ENCODE data around the gene CDC16. TPM values are rescaled to one million over a fixed set of nuclear protein-coding genes. Genes with fewer than 3 reads are reported as not detected.
A peak's percentile ranks its signal among the peaks of the same experiment; 100 is the strongest.

Gene CDC16
- total and polyA plus RNA-seq, 2 of the 13 experiments (the other 11 are each of a cell fraction or from before 2014, with no cell fraction given): 24.2 to 60.9 TPM

GRCh38 chr13:114275304-114275703 lies 40.6 kb downstream of the CDC16 start:
- H3K4me3 ChIP-seq (replicated peaks in 1 of 3; ENCODE audit: insufficient read depth in 1 of 3, low read depth in 2 of 3, low read length in 3 of 3): no peak overlapping the region
- no peak overlapping the region for H3K9ac ChIP-seq (ENCODE audit: insufficient read depth, low read depth, low read length)
- no TSS peak for BruUV-seq (replicated peaks)
- H3K27ac ChIP-seq (ENCODE audit: extremely low read length, insufficient read depth, low read length): no peak overlapping the region
- H3K4me1 ChIP-seq (ENCODE audit: insufficient read depth, low read length): peaks cover 10% of the 10 kb centered on the region
- no peaks in the 10 kb centered on the region for H4K20me1 ChIP-seq (ENCODE audit: insufficient read depth, low read length)
- H3K27me3 ChIP-seq (ENCODE audit: control insufficient read depth in 1 of 2, insufficient read depth in 2 of 2, low read length in 2 of 2): no peaks in the 10 kb centered on the region
- WGBS (ENCODE audit: low lambda C conversion rate): 98% methylated on average over 7 of the region's 7 CpGs
- CTCF ChIA-PET (ENCODE audit: low intra/inter-chr PET ratio, low total read pairs): no interaction called here
- no peaks in the 10 kb centered on the region for H3K9me3 ChIP-seq (ENCODE audit: low read length)
- no peaks in the 10 kb centered on the region for H3K79me2 ChIP-seq (ENCODE audit: insufficient read depth, low read length)
- no peak overlapping the region for H3K4me2 ChIP-seq (ENCODE audit: low read depth, low read length)
- no peak overlapping the region for H2AFZ ChIP-seq (ENCODE audit: low read length)
- TF ChIP-seq KLF12 (CRISPR knock-in tag; IDR thresholded peaks at IDR 0.05; ENCODE audit: borderline replicate concordance) (no peak), ZFP82 (CRISPR knock-in tag; IDR thresholded peaks at IDR 0.05; ENCODE audit: borderline replicate concordance) (no peak), ZNF12 (CRISPR knock-in tag; IDR thresholded peaks at IDR 0.05) (no peak), ZNF17 (CRISPR knock-in tag; IDR thresholded peaks at IDR 0.05) (no peak)
- TF ChIP-seq, protein P1, sequence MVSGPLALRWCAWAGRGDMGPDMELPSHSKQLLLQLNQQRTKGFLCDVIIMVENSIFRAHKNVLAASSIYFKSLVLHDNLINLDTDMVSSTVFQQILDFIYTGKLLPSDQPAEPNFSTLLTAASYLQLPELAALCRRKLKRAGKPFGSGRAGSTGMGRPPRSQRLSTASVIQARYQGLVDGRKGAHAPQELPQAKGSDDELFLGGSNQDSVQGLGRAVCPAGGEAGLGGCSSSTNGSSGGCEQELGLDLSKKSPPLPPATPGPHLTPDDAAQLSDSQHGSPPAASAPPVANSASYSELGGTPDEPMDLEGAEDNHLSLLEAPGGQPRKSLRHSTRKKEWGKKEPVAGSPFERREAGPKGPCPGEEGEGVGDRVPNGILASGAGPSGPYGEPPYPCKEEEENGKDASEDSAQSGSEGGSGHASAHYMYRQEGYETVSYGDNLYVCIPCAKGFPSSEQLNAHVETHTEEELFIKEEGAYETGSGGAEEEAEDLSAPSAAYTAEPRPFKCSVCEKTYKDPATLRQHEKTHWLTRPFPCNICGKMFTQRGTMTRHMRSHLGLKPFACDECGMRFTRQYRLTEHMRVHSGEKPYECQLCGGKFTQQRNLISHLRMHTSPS (CRISPR knock-in tag; IDR thresholded peaks at IDR 0.05; ENCODE audit: low read depth): no peak
- DNase-seq (ENCODE audit: low spot score) (no peak), ATAC-seq (no peak), FAIRE-seq (no peak)
- peaks cover 2 to 18% of the 10 kb centered on the region in 2 experiments; a peak in 3 of 5 replicates for H3K36me3 ChIP-seq (replicated peaks in 1 of 2; ENCODE audit: control insufficient read depth in 1 of 2, insufficient read depth in 2 of 2, low read length in 2 of 2)
- in situ Hi-C loops (cut with HindIII; ENCODE audit: extremely low pct_ligation_motif_present, low pct_unique_long_range_greater_than_20kb): no loop called here
- intact Hi-C loops (cut with micrococcal nuclease; ENCODE audit: unreplicated experiment): no loop called here
- POLR2A ChIA-PET: no interaction called here

DNA sequence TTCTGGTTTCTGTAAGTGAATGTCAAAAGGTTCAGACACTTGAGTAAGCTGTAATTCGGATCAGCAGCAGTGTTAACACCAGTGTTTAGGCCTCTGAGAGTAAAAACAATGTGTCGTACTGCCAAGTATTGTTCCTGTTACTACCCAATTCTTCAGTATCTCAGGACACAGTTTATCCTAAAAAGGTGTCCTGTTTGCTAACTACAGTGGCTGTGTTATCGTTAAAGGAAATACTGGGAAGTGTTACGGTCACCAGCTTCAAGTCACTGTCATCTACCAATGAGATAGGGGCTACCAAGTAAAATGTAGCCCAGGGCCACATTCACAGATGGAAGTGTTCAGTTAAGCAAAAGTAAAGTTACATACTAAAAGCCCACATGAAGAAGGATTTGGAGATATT lies 44.4 kb downstream of the CDC16 start:
- in situ Hi-C loops (cut with HindIII; ENCODE audit: extremely low pct_ligation_motif_present, low pct_unique_long_range_greater_than_20kb): no loop called here
- FAIRE-seq (no peak), DNase-seq (ENCODE audit: low spot score) (no peak), ATAC-seq (no peak)
- ChIA-PET POLR2A (no interaction called here), CTCF (ENCODE audit: low intra/inter-chr PET ratio, low total read pairs) (no interaction called here)
- intact Hi-C loops (cut with micrococcal nuclease; ENCODE audit: unreplicated experiment): no loop called here
- H3K79me2 ChIP-seq (ENCODE audit: insufficient read depth, low read length): peaks cover 20% of the 10 kb centered on the region
- H2AFZ ChIP-seq (ENCODE audit: low read length): no peak overlapping the region
- no peaks in the 10 kb centered on the region for H3K9me3 ChIP-seq (ENCODE audit: low read length)
- H4K20me1 ChIP-seq (ENCODE audit: insufficient read depth, low read length): peaks cover 7% of the 10 kb centered on the region; the same call in 1 of the 2 replicates
- BruUV-seq (replicated peaks): no TSS peak
- H3K4me2 ChIP-seq (ENCODE audit: low read depth, low read length): no peak overlapping the region
- H3K4me1 ChIP-seq (ENCODE audit: insufficient read depth, low read length): peaks cover 31% of the 10 kb centered on the region
- H3K4me3 ChIP-seq (replicated peaks in 1 of 3; ENCODE audit: insufficient read depth in 1 of 3, low read depth in 2 of 3, low read length in 3 of 3): no peak overlapping the region
- H3K27ac ChIP-seq (ENCODE audit: extremely low read length, insufficient read depth, low read length): peak overlapping the region; percentile 99
- TF ChIP-seq KDM1A (CRISPR knock-in tag; IDR thresholded peaks at IDR 0.05): no peak
- 90% methylated on average over 4 of the region's 4 CpGs for WGBS (ENCODE audit: low lambda C conversion rate)
- H3K27me3 ChIP-seq (ENCODE audit: control insufficient read depth in 1 of 2, insufficient read depth in 2 of 2, low read length in 2 of 2): no peaks in the 10 kb centered on the region; a peak in 1 of 5 replicates
- no peak overlapping the region for H3K9ac ChIP-seq (ENCODE audit: insufficient read depth, low read depth, low read length)
- peaks cover 2 to 10% of the 10 kb centered on the region in 2 experiments; a peak in 2 of 5 replicates for H3K36me3 ChIP-seq (replicated peaks in 1 of 2; ENCODE audit: control insufficient read depth in 1 of 2, insufficient read depth in 2 of 2, low read length in 2 of 2)
